HepG2 (cell line): ENCODE results near the gene FOXK2. TPM values are rescaled to one million over a fixed set of nuclear protein-coding genes. Genes with fewer than 3 reads are reported as not detected.

Experiments used
- ARID4A ChIP-seq: sonication (generic); formaldehyde crosslinking; IDR thresholded peaks from 2 replicates; pipeline ENCODE4 v1.5.0; 2020; ENCODE audit warnings: mild to moderate bottlenecking, missing genetic modification reagents, borderline replicate concordance
- BCL3 ChIP-seq: sonication (generic); formaldehyde crosslinking; IDR thresholded peaks from 2 replicates; pipeline ENCODE4 v1.5.1; 2020; ENCODE audit warnings: mild to moderate bottlenecking, missing genetic modification reagents, moderate library complexity
- BRF2 ChIP-seq: sonication (generic); formaldehyde crosslinking; IDR thresholded peaks from 2 replicates; pipeline ENCODE4 v1.8.1; 2022; ENCODE audit warnings: mild to moderate bottlenecking, missing genetic modification reagents
- FOXK1 ChIP-seq: sonication (generic); formaldehyde crosslinking; IDR thresholded peaks from 2 replicates; pipeline ENCODE4 v1.4.0; 2020; ENCODE audit warnings: low read depth, missing genetic modification reagents, borderline replicate concordance
- GABPA ChIP-seq, 2 experiments: IDR thresholded peaks; 2 replicates each; pipeline ENCODE4 v1.6.1; 2011 to 2016; ENCODE audit warnings: low read depth in 2 of 2, low read length in 1 of 2, missing biosample characterization in 1 of 2, missing genetic modification characterization in 1 of 2
- GTF2F1 ChIP-seq: fragments of 150-350 bp; IDR thresholded peaks from 2 replicates; pipeline ENCODE4 v1.6.1; 2014; ENCODE audit warnings: low read length
- HBP1 ChIP-seq: IDR thresholded peaks from 2 replicates; pipeline ENCODE4 v1.6.1; 2016; ENCODE audit warnings: low read depth, control low read depth
- KLF12 ChIP-seq: sonication (generic); formaldehyde crosslinking; IDR thresholded peaks from 2 replicates; pipeline ENCODE4 v1.4.0; 2020; ENCODE audit warnings: missing genetic modification reagents, borderline replicate concordance
- RFX3 ChIP-seq: IDR thresholded peaks from 2 replicates; pipeline ENCODE4 v1.6.1; 2016; ENCODE audit warnings: missing biosample characterization, missing genetic modification reagents
- SALL1 ChIP-seq: sonication (generic); formaldehyde crosslinking; IDR thresholded peaks from 2 replicates; pipeline ENCODE4 v1.8.0; 2022; ENCODE audit warnings: mild to moderate bottlenecking, missing genetic modification reagents
- TCF12 ChIP-seq, 2 experiments: fragments of 450-650 bp in 1 of 2; sonication (generic) in 1 of 2; formaldehyde crosslinking in 1 of 2; IDR thresholded peaks; 2 replicates each; pipeline versions ENCODE4 v1.6.1 to v1.8.0; 2017 to 2022; ENCODE audit warnings: antibody characterized with exemption in 1 of 2, mild to moderate bottlenecking in 1 of 2, missing genetic modification reagents in 1 of 2, moderate library complexity in 1 of 2
- ZNF34 ChIP-seq: sonication (generic); formaldehyde crosslinking; IDR thresholded peaks from 2 replicates; pipeline ENCODE4 v1.4.0; 2020; ENCODE audit warnings: mild to moderate bottlenecking, missing genetic modification reagents, borderline replicate concordance
- ZNF503 ChIP-seq: sonication (generic); formaldehyde crosslinking; IDR thresholded peaks from 2 replicates; pipeline ENCODE4 v1.4.0; 2020; ENCODE audit warnings: missing genetic modification reagents
- ZNF615 ChIP-seq: sonication (generic); formaldehyde crosslinking; IDR thresholded peaks from 2 replicates; pipeline ENCODE4 v1.5.0; 2020; ENCODE audit warnings: mild to moderate bottlenecking, missing genetic modification reagents, borderline replicate concordance
- polyA plus RNA-seq, 8 experiments: library from polyadenylated mRNA; depleted of rRNA in 3 of 8; stranded (reverse) in 7 of 8; unstranded in 1 of 8; fragments of >200 nt; fragmentation: Illumina TruSeq in 4 of 8; extraction: Trizol in 4 of 8; gene quantifications; 2 replicates each; pipeline versions ENCODE4 v1.2.1 to v1.2.3, GENCODE V29; 2011 to 2016; ENCODE audit warnings: low read depth in 4 of 8, missing spikeins in 1 of 8, mixed read lengths in 1 of 8; ENCODE audit not compliant: insufficient read depth in 1 of 8
- total RNA-seq, 5 experiments: library from RNA; depleted of rRNA; stranded (reverse); fragments of >200 nt; fragmentation: Illumina TruSeq; extraction: Trizol; gene quantifications; 2 replicates each; pipeline ENCODE4 v1.2.3, GENCODE V29; 2016; ENCODE audit warnings: low read depth in 1 of 5
- TF ChIP-seq, protein P1 (sequence below): sonication (generic); IDR thresholded peaks from 2 replicates; pipeline ENCODE4 v1.6.1; 2016; ENCODE audit warnings: low read depth, borderline replicate concordance

Gene FOXK2
- total and polyA plus RNA-seq, 2 of the 13 experiments (the other 11 are each of a cell fraction or from before 2014, with no cell fraction given): 67.1 to 67.2 TPM

DNA sequence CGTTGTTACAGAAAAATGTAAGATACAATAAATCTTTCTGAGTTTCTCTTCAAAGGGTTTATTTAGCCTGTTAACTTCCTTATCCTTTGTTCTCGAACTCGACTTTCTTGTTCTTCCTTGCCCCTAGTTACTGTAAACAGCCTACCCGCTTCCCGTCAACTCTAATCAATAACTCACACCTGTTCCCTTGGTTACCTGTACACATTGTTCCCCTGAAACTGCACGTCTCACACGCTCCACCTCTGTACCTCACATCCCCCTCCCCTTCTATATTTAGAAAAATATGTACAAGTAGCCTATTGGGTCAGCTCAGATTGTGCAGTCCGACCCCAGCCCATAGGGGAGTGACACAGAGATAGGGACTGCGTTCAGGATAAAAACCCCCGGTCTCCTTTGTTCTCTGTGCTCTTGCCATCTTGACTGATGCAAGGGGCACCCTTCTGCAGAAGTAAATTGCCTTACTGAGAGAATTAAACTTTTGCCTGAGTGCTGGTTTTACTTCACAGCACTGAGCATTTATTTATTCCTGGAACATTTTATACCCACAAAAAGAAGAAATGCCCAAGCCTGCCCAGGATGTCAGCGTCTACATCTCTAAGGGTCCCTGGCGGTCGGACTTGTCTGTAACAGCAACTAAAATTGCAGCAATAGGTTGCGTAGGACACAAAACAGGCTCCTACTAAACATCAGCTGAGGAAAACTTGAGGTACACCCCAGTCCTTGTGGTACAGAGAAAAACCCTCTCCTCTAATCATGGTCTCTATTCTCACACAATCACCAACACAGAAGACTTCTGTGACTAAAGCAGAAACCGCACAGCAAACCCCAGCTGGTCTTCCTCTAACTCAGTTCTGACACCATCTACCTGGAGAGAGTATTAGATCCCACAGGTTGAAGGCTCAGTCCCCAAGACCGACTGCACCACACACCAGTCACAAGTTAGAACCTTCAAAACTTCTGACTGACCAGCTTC lies 117.4 kb downstream of the FOXK2 start (continued):
- TF ChIP-seq FOXK1 (CRISPR knock-in tag) (0 out of 2 replicates have a peak, but pooled peaks have one; percentile 54), BCL3 (CRISPR knock-in tag) (no peak), ZNF615 (CRISPR knock-in tag) (no peak), KLF12 (CRISPR knock-in tag) (no peak), GABPA (IDR thresholded peaks at IDR 0.05; ENCODE audit: low read depth, low read length) (no peak), GABPA (CRISPR knock-in tag; IDR thresholded peaks at IDR 0.05; ENCODE audit: low read depth) (0 out of 2 replicates have a peak, but pooled peaks have one; percentile 39), GTF2F1 (no peak), RFX3 (CRISPR knock-in tag) (peak; percentile 83), ZNF503 (CRISPR knock-in tag) (peak; percentile 61; the same call in 1 of the 2 replicates), SALL1 (CRISPR knock-in tag) (peak; percentile 44; the same call in 1 of the 2 replicates), ZNF34 (CRISPR knock-in tag) (no peak), ARID4A (CRISPR knock-in tag) (peak; percentile 71), BRF2 (no peak), HBP1 (CRISPR knock-in tag) (peak; percentile 73; the same call in 1 of the 2 replicates), TCF12 (IDR thresholded peaks at IDR 0.05) (no peak), TCF12 (CRISPR knock-in tag; IDR thresholded peaks at IDR 0.05) (no peak)
- TF ChIP-seq, protein P1, sequence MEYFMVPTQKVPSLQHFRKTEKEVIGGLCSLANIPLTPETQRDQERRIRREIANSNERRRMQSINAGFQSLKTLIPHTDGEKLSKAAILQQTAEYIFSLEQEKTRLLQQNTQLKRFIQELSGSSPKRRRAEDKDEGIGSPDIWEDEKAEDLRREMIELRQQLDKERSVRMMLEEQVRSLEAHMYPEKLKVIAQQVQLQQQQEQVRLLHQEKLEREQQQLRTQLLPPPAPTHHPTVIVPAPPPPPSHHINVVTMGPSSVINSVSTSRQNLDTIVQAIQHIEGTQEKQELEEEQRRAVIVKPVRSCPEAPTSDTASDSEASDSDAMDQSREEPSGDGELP: peak; percentile 54; the same call in 1 of the 2 replicates
